ENCODE results near the gene ABCA12. TPM values are rescaled to one million over a fixed set of nuclear protein-coding genes. Genes with fewer than 3 reads are reported as not detected.
A peak's percentile ranks its signal among the peaks of the same experiment; 100 is the strongest.

Gene ABCA12
- polyA plus RNA-seq, 1 donor: 0.06 TPM

- Histone ChIP-seq H3K27me3 (ENCODE audit: control insufficient read depth, insufficient read depth, low read length) (no peaks in the 10 kb centered on the region), H3K27ac (ENCODE audit: low read length) (no peak overlapping the region), H3K4me1 (ENCODE audit: control insufficient read depth, insufficient read depth, low read length) (no peaks in the 10 kb centered on the region), H3K4me3 (ENCODE audit: low read length) (no peak overlapping the region), H3K36me3 (ENCODE audit: control insufficient read depth, insufficient read depth, low read length) (no peaks in the 10 kb centered on the region), H3K9me3 (ENCODE audit: control insufficient read depth, low read depth, low read length) (no peaks in the 10 kb centered on the region)
- no CpG with 5 or more reads among the region's 4 CpGs for WGBS (ENCODE audit: insufficient coverage, low lambda C conversion rate)
- no peak for DNase-seq
Observed at GRCh38 chr2:214899751-214900150, 238.7 kb downstream of the ABCA12 start.

GRCh38 chr2:214896274-214896673, 242.2 kb downstream of the ABCA12 start:
- WGBS (ENCODE audit: insufficient coverage, low lambda C conversion rate): no CpG with 5 or more reads among the region's 1 CpG
- Histone ChIP-seq H3K36me3 (ENCODE audit: control insufficient read depth, insufficient read depth, low read length) (no peaks in the 10 kb centered on the region), H3K27me3 (ENCODE audit: control insufficient read depth, insufficient read depth, low read length) (no peaks in the 10 kb centered on the region), H3K4me1 (ENCODE audit: control insufficient read depth, insufficient read depth, low read length) (no peaks in the 10 kb centered on the region), H3K4me3 (ENCODE audit: low read length) (no peak overlapping the region), H3K9me3 (ENCODE audit: control insufficient read depth, low read depth, low read length) (no peaks in the 10 kb centered on the region), H3K27ac (ENCODE audit: low read length) (no peak overlapping the region)
- no peak for DNase-seq

- Histone ChIP-seq H3K27me3 (ENCODE audit: control insufficient read depth, insufficient read depth, low read length) (no peaks in the 10 kb centered on the region), H3K27ac (ENCODE audit: low read length) (no peak overlapping the region), H3K4me3 (ENCODE audit: low read length) (no peak overlapping the region), H3K4me1 (ENCODE audit: control insufficient read depth, insufficient read depth, low read length) (no peaks in the 10 kb centered on the region), H3K36me3 (ENCODE audit: control insufficient read depth, insufficient read depth, low read length) (no peaks in the 10 kb centered on the region), H3K9me3 (ENCODE audit: control insufficient read depth, low read depth, low read length) (no peaks in the 10 kb centered on the region)
- DNase-seq: no peak
- no CpG with 5 or more reads among the region's 3 CpGs for WGBS (ENCODE audit: insufficient coverage, low lambda C conversion rate)
Observed at GRCh38 chr2:214895469-214895868, 243.0 kb downstream of the ABCA12 start.

- H3K36me3 ChIP-seq (ENCODE audit: control insufficient read depth, insufficient read depth, low read length): no peaks in the 10 kb centered on the region
- H3K27ac ChIP-seq (ENCODE audit: low read length): no peak overlapping the region
- no peaks in the 10 kb centered on the region for H3K4me1 ChIP-seq (ENCODE audit: control insufficient read depth, insufficient read depth, low read length)
- no CpG with 5 or more reads among the region's 2 CpGs for WGBS (ENCODE audit: insufficient coverage, low lambda C conversion rate)
- H3K4me3 ChIP-seq (ENCODE audit: low read length): no peak overlapping the region
- no peaks in the 10 kb centered on the region for H3K9me3 ChIP-seq (ENCODE audit: control insufficient read depth, low read depth, low read length)
- no peaks in the 10 kb centered on the region for H3K27me3 ChIP-seq (ENCODE audit: control insufficient read depth, insufficient read depth, low read length)
- DNase-seq: no peak
Observed at GRCh38 chr2:214889301-214889700, 249.1 kb downstream of the ABCA12 start.

- Histone ChIP-seq H3K4me3 (ENCODE audit: low read length) (no peak overlapping the region), H3K9me3 (ENCODE audit: control insufficient read depth, low read depth, low read length) (no peaks in the 10 kb centered on the region), H3K27me3 (ENCODE audit: control insufficient read depth, insufficient read depth, low read length) (no peaks in the 10 kb centered on the region), H3K27ac (ENCODE audit: low read length) (no peak overlapping the region), H3K4me1 (ENCODE audit: control insufficient read depth, insufficient read depth, low read length) (no peaks in the 10 kb centered on the region), H3K36me3 (ENCODE audit: control insufficient read depth, insufficient read depth, low read length) (no peaks in the 10 kb centered on the region)
- no CpG with 5 or more reads among the region's 6 CpGs for WGBS (ENCODE audit: insufficient coverage, low lambda C conversion rate)
- DNase-seq: peak in 1 of 2 donors; percentile 33
Observed at GRCh38 chr2:214881647-214882202, 256.7 kb downstream of the ABCA12 start.

Other genes with a start within 250 kb of the ABCA12 start
- 129 TPM for gene ATIC, start 173.4 kb upstream of the ABCA12 start, polyA plus RNA-seq